BLaER1 treated with 17β-estradiol and CSF1 and Interleukin-3, amounts not matched to agents 10 nM and 100 nM (cell line): ENCODE data around the gene ADCK2.
"Not testable (repeated sequence)": the region's sequence is repeated elsewhere in the genome, so short reads cannot be mapped to it uniquely, and the experiment has no call there.

Experiments
- H3K27ac ChIP-seq, 11 experiments: shearing (Covaris generic); formaldehyde crosslinking; 2 replicates each; pipeline ENCODE4 v1.8.1; 2022
- H3K27me3 ChIP-seq, 11 experiments: shearing (Covaris generic); formaldehyde crosslinking; 2 replicates each; pipeline ENCODE4 v1.8.1; 2022
- H3K36me3 ChIP-seq, 11 experiments: shearing (Covaris generic); formaldehyde crosslinking; 2 replicates each; pipeline ENCODE4 v1.8.1; 2022
- H3K4me1 ChIP-seq, 10 experiments: shearing (Covaris generic); formaldehyde crosslinking; 2 replicates each; pipeline ENCODE4 v1.8.1; 2022
- H3K4me2 ChIP-seq, 11 experiments: shearing (Covaris generic); formaldehyde crosslinking; 2 replicates each; pipeline ENCODE4 v1.8.1; 2022
- H3K4me3 ChIP-seq, 10 experiments: shearing (Covaris generic); formaldehyde crosslinking; 2 replicates each; pipeline ENCODE4 v1.8.1; 2022
- H3K9ac ChIP-seq, 11 experiments: shearing (Covaris generic); formaldehyde crosslinking; 2 replicates each; pipeline ENCODE4 v1.8.1; 2022
- H3K9me3 ChIP-seq, 11 experiments: shearing (Covaris generic); formaldehyde crosslinking; replicated peaks in 1 of 11; 2 replicates each; pipeline ENCODE4 v1.8.1; 2022
- H4K20me1 ChIP-seq, 11 experiments: shearing (Covaris generic); formaldehyde crosslinking; 2 replicates each; pipeline ENCODE4 v1.8.1; 2022
- Cebpa-rat ChIP-seq, 11 experiments: shearing (Covaris generic); IDR thresholded peaks; 2 replicates each; pipeline ENCODE4 v1.8.1; 2022

The ADCK2 gene

GRCh38 chr7:140654661-140655060 is 18.1 kb upstream of the ADCK2 start:
- no peak overlapping the region for H3K4me3 ChIP-seq
- peaks cover 19 to 49% (median 34%) of the 10 kb centered on the region in 10 experiments for H3K4me1 ChIP-seq
- no peaks in the 10 kb centered on the region for H3K36me3 ChIP-seq
- H4K20me1 ChIP-seq: no peaks in the 10 kb centered on the region; a peak in 1 of 22 replicates
- no peak overlapping the region for H3K9ac ChIP-seq
- peak overlapping the region in 1 of 11 experiments; percentile 83; a peak in 1 of 22 replicates for H3K27ac ChIP-seq
- H3K27me3 ChIP-seq: no peaks in the 10 kb centered on the region
- TF ChIP-seq Cebpa-rat (IDR thresholded peaks at IDR 0.05): no peak
- H3K4me2 ChIP-seq: no peak overlapping the region
- no peaks in the 10 kb centered on the region for H3K9me3 ChIP-seq

- peak overlapping the region in 4 of 10 experiments; percentile 1 to 45 (median 18); a peak in 5 of 20 replicates for H3K4me3 ChIP-seq
- H3K36me3 ChIP-seq: no peaks in the 10 kb centered on the region
- no peaks in the 10 kb centered on the region for H3K9me3 ChIP-seq
- peak overlapping the region in 9 of 11 experiments; percentile 36 to 74 (median 66); a peak in 17 of 22 replicates for H3K9ac ChIP-seq
- peak overlapping the region in 10 of 11 experiments; percentile 39 to 87 (median 76); a peak in 19 of 22 replicates for H3K27ac ChIP-seq
- TF ChIP-seq Cebpa-rat (IDR thresholded peaks at IDR 0.05): no peak
- peak overlapping the region; percentile 66 to 92 (median 81) for H3K4me2 ChIP-seq
- no peaks in the 10 kb centered on the region for H3K27me3 ChIP-seq
- H3K4me1 ChIP-seq: peaks cover 19 to 43% (median 30%) of the 10 kb centered on the region in 10 experiments
- H4K20me1 ChIP-seq: no peaks in the 10 kb centered on the region; a peak in 1 of 22 replicates
Measured at GRCh38 chr7:140655511-140656408, 17.0 kb upstream of the ADCK2 start.

- Histone ChIP-seq H3K27ac (peak overlapping the region in 10 of 11 experiments; percentile 39 to 87 (median 76); a peak in 19 of 22 replicates), H4K20me1 (no peaks in the 10 kb centered on the region; a peak in 1 of 22 replicates), H3K4me2 (peak overlapping the region; percentile 66 to 92 (median 81)), H3K4me3 (peak overlapping the region in 6 of 10 experiments; percentile 1 to 45 (median 25); a peak in 7 of 20 replicates), H3K9ac (peak overlapping the region in 9 of 11 experiments; percentile 36 to 74 (median 66); a peak in 18 of 22 replicates), H3K9me3 (no peaks in the 10 kb centered on the region), H3K27me3 (no peaks in the 10 kb centered on the region), H3K4me1 (peaks cover 19 to 43% (median 30%) of the 10 kb centered on the region in 10 experiments), H3K36me3 (no peaks in the 10 kb centered on the region)
- TF ChIP-seq Cebpa-rat (IDR thresholded peaks at IDR 0.05): peak in 10 of 11 experiments; percentile 25 to 88 (median 76); a peak in 16 of 22 replicates
Measured at GRCh38 chr7:140656548-140657515, 15.9 kb upstream of the ADCK2 start.

- H3K4me1 ChIP-seq: peaks cover 19 to 42% (median 30%) of the 10 kb centered on the region in 10 experiments
- H3K4me3 ChIP-seq: no peak overlapping the region
- H3K36me3 ChIP-seq: no peaks in the 10 kb centered on the region
- H4K20me1 ChIP-seq: no peaks in the 10 kb centered on the region; a peak in 1 of 22 replicates
- H3K9ac ChIP-seq: no peak overlapping the region
- H3K9me3 ChIP-seq: no peaks in the 10 kb centered on the region
- no peaks in the 10 kb centered on the region for H3K27me3 ChIP-seq
- no peak for TF ChIP-seq Cebpa-rat (IDR thresholded peaks at IDR 0.05)
- peak overlapping the region in 6 of 11 experiments; percentile 76 to 87 (median 80); a peak in 10 of 22 replicates for H3K27ac ChIP-seq
- H3K4me2 ChIP-seq: peak overlapping the region in 9 of 11 experiments; percentile 66 to 92 (median 81); a peak in 13 of 22 replicates
Measured at GRCh38 chr7:140657891-140658290, 14.9 kb upstream of the ADCK2 start.

- TF ChIP-seq Cebpa-rat (IDR thresholded peaks at IDR 0.05): no peak
- Histone ChIP-seq H3K4me1 (peaks cover 19 to 36% (median 29%) of the 10 kb centered on the region in 10 experiments), H3K27me3 (no peaks in the 10 kb centered on the region), H4K20me1 (no peaks in the 10 kb centered on the region; a peak in 1 of 22 replicates), H3K27ac (no peak overlapping the region), H3K4me3 (no peak overlapping the region), H3K4me2 (no peak overlapping the region), H3K36me3 (no peaks in the 10 kb centered on the region), H3K9ac (no peak overlapping the region), H3K9me3 (no peaks in the 10 kb centered on the region)
Measured at GRCh38 chr7:140659856-140660255, 12.9 kb upstream of the ADCK2 start.

DNA sequence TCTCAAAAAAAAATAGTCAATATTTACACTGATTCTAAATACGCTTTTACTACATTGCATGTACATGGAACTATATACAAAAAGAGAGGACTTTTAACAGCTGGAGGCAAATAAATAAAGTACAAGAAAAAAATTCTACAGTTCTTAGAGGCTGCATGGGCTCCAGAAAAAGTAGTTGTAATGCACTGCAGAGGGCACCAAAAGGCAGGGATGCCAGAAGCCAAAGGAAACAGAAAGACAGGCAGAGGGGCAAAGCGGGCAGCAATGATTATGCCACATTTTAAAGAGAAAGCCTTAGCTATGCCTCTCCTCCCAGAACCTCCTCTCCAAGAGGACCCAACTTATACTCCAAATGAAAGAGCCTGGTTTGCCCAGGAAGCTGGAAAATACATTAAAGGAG is 11.6 kb upstream of the ADCK2 start:
- Histone ChIP-seq H3K4me1 (peaks cover 16 to 23% (median 20%) of the 10 kb centered on the region in 10 experiments), H4K20me1 (no peaks in the 10 kb centered on the region; a peak in 1 of 22 replicates), H3K9ac (no peak overlapping the region), H3K27ac (no peak overlapping the region), H3K4me2 (no peak overlapping the region), H3K36me3 (no peaks in the 10 kb centered on the region), H3K4me3 (no peak overlapping the region), H3K9me3 (no peaks in the 10 kb centered on the region), H3K27me3 (no peaks in the 10 kb centered on the region)
- TF ChIP-seq Cebpa-rat (IDR thresholded peaks at IDR 0.05): no peak

GRCh38 chr7:140662938-140663337 is 9.8 kb upstream of the ADCK2 start:
- not testable (repeated sequence) for H3K27me3 ChIP-seq, H3K27ac ChIP-seq, H4K20me1 ChIP-seq, H3K9me3 ChIP-seq, H3K4me2 ChIP-seq, H3K9ac ChIP-seq, H3K36me3 ChIP-seq, H3K4me3 ChIP-seq, H3K4me1 ChIP-seq

DNA sequence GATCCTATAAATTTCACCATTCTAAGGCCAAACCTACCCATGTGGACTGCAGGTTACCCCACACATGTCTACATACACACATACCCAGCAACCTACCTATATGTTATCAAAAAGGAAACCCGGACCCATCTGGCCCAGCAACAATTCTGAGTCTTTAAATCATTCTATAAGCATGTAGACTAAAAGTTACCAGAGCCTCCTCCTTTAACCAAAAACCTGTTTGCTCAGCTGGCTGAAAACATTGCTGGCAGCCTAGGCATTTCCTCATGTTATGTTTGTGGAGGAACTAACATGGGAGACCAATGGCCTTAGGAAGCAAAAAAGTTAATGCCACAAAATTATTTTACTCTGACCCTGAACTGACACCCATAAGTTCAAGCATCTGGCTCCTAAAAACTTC is 5.3 kb upstream of the ADCK2 start:
- Histone ChIP-seq H3K27ac (no peak overlapping the region), H4K20me1 (no peaks in the 10 kb centered on the region), H3K36me3 (no peaks in the 10 kb centered on the region), H3K4me3 (no peak overlapping the region), H3K9me3 (no peaks in the 10 kb centered on the region), H3K27me3 (no peaks in the 10 kb centered on the region), H3K4me2 (no peak overlapping the region; a peak in 1 of 22 replicates), H3K4me1 (peaks cover 5 to 19% (median 12%) of the 10 kb centered on the region in 10 experiments; a peak in 16 of 20 replicates), H3K9ac (no peak overlapping the region)
- no peak for TF ChIP-seq Cebpa-rat (IDR thresholded peaks at IDR 0.05)
